ENCODE results near the gene ADAM33. TPM values are rescaled to one million over a fixed set of nuclear protein-coding genes. Genes with fewer than 3 reads are reported as not detected.

The ADAM33 gene
- total and polyA plus RNA-seq, 2 of the 13 experiments (the other 11 are each of a cell fraction or from before 2014, with no cell fraction given) = not detected

GRCh38 chr20:3659492-3660261, 22.1 kb downstream of the ADAM33 start (continued):
- TF ChIP-seq ZBTB43 (CRISPR knock-in tag; conservative IDR thresholded peaks at IDR 0.05) (no peak), GTF3A (CRISPR knock-in tag; conservative IDR thresholded peaks at IDR 0.05) (no peak), NFE2L2 (IDR thresholded peaks at IDR 0.05; ENCODE audit: low read length) (no peak), WIZ (CRISPR knock-in tag; IDR thresholded peaks at IDR 0.05) (no peak), BORCS8-MEF2B (CRISPR knock-in tag; IDR thresholded peaks at IDR 0.05) (0 out of 2 replicates have a peak, but pooled peaks have one; percentile 23), HES4 (CRISPR knock-in tag; IDR thresholded peaks at IDR 0.05; ENCODE audit: borderline replicate concordance) (no peak), ZNF775 (CRISPR knock-in tag; IDR thresholded peaks at IDR 0.05; ENCODE audit: borderline replicate concordance) (no peak), CTCF (CRISPR knock-in tag; IDR thresholded peaks at IDR 0.05) (peak; percentile 49), SSRP1 (CRISPR knock-in tag; IDR thresholded peaks at IDR 0.05) (no peak), ZNF772 (CRISPR knock-in tag; IDR thresholded peaks at IDR 0.05) (no peak), NFE2L1 (CRISPR knock-in tag; IDR thresholded peaks at IDR 0.05; ENCODE audit: borderline replicate concordance) (no peak), AKNA (CRISPR knock-in tag; IDR thresholded peaks at IDR 0.05; ENCODE audit: borderline replicate concordance) (no peak), TRIM22 (IDR thresholded peaks at IDR 0.05) (no peak), ZNF281 (CRISPR knock-in tag; IDR thresholded peaks at IDR 0.05; ENCODE audit: borderline replicate concordance) (peak; percentile 86), CEBPG (CRISPR knock-in tag; IDR thresholded peaks at IDR 0.05) (no peak), ZNF451 (CRISPR knock-in tag; IDR thresholded peaks at IDR 0.05) (peak; percentile 76; the same call in 1 of the 2 replicates), ZNF317 (CRISPR knock-in tag; IDR thresholded peaks at IDR 0.05) (no peak), ZNF878 (CRISPR knock-in tag; IDR thresholded peaks at IDR 0.05) (no peak)
